GM21717 (cell line): ENCODE data around the gene GPR68.

Experiments
- ATAC-seq: cut with Tn5 transposase; IDR thresholded peaks from one replicate; pipeline ENCODE4 v1.9.1; 2021; ENCODE audit warnings: mild to moderate bottlenecking, moderate library complexity; ENCODE audit not compliant: unreplicated experiment

GPR68 gene, protein sequence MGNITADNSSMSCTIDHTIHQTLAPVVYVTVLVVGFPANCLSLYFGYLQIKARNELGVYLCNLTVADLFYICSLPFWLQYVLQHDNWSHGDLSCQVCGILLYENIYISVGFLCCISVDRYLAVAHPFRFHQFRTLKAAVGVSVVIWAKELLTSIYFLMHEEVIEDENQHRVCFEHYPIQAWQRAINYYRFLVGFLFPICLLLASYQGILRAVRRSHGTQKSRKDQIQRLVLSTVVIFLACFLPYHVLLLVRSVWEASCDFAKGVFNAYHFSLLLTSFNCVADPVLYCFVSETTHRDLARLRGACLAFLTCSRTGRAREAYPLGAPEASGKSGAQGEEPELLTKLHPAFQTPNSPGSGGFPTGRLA

DNA sequence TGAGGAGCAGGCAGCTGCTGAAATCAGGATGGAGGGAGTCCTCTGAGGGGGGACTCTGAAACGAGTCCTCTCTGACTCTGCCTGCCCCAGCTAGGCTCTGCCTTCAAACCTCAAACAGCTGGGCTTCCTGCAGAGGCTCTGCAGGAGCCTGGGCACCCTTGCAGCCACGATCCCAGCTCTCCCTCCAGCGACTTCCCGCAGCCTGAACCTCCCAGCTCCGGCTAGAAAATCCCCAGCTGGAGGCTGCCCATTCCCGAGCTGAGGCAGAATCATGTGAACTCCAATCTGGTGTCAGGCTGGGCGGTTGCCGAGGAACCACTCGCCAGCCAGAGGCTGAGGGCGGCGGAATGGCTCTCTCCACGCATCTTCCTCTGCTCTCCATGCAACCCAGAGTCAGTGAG, at the start of gene GPR68:
Gene GPR68 (minus strand): TSS at position 204 of the 401 bp plus-strand sequence. CDS start 9,654 bp downstream, outside the sequence.
- ATAC-seq: no peak

DNA sequence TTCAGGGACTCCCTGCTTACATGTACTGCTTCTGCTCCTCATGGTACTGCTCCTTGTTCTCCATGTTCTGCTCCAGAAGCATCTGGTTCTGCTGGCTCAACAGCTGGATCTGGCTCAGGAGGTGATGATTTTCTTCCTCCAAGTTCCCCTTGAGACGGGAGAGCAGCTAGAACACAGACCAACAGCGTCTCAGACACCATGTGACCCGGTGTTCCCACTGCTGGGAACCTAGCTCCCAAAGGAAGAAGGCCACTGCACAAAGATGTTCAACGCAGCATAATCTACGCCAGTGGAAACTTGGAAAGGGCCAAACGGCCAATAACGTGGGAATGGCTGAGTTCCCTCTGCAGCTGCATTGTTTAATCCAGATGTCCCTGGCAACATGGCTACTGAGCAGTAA, 49.6 kb upstream of the GPR68 start:
- ATAC-seq: no peak

DNA sequence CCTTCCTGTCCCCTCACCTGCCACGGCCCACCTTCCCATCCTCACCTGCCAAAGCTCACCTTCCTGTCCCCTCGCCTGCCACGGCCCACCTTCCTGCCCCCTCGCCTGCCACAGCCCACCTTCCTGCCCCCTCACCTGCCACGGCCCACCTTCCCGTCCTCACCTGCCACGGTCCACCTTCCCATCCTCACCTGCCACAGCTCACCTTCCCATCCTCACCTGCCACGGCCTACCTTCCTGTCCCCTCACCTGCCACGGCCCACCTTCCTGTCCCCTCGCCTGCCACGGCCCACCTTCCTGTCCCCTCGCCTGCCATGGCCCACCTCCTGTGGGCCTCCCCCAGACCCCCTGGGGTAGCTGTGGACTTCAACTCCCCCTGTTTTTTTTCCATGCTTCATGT, 48.8 kb upstream of the GPR68 start:
- no peak for ATAC-seq

DNA sequence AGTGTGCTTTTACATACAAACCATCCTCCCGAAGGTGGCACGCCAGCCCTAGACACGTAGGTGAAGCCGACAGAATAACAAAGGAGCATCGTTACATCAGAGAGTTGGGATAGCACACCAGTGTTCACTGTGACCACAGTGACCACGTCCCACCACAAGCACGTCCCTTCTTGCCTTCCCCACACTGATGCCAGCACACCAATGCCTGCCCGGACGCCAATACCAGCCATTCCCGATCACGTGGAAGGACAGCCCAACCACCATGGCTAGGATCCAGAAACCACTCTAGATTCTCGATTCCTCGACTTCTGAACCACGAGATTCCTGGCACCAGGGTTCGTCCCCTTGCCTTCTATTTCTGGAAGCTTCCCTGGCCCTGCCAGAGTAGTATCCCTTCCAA, 48.0 kb upstream of the GPR68 start:
- ATAC-seq: no peak

DNA sequence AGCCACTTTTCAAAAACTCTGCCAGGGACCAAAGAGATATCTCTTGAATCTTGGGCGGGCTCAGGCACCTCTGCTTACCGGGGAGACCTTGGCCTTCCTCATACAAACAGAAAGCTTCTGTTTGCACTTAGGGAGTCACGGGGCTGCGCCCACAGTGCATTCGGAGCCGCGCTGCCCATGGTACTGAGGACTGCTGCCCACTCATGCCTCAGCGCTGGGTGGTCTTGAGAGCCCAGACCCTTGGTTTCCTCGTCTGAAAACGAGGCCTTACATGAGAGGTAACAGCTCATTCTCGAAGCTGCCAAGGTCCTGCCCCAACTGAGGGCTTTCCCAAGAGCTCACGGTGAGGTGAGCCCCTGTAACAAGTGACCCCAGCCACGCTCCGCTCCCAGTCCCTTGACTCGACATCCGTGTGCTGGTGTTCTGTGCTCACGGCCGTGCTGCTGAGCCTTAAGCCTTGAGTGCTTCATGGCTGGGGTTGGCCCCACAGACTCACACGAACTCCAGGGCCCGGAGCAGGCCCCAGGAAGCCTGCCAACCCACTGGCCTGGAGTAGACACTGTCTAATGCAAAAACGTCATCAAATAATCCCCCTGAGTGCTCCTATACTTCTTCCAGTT, 47.4 kb upstream of the GPR68 start:
- ATAC-seq: no peak

DNA sequence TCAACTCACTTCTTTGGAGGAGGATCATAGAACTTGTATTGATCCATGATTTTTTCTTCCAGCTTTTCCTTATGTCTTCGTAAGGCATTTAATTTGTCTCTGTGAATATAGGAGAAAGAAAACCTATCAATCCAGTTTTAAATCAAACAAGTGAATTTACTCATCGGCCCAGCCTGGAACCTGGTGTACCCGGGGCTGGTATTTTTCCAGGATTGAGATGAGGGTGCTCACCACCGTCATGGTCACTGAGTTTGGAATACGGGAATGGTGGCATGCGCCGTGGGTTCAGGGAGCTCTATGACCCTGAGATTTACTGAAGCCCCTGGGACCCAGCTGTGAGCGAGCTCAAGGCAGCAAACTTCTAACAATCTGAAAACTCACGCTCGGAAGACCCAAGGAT, 46.5 kb upstream of the GPR68 start:
- no peak for ATAC-seq

DNA sequence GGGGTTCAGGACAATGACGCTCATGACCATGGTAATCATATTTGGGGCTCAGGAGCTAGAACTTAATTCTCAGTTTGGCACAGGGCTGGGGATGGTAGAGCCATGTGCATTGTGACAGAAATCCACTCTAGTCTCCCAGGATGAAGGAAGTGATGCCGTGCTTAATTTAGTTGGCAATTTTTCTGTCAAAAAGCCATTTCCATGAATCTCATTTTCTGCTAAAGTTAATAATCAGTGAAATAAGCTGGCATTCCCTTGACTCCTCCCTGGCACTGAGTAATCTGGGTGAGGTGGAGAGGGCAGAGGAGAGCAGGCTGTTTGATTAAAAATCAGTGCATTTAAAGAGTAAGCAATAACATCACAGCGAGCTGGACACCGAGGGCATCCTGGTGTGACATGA, 45.0 kb upstream of the GPR68 start:
- no peak for ATAC-seq

DNA sequence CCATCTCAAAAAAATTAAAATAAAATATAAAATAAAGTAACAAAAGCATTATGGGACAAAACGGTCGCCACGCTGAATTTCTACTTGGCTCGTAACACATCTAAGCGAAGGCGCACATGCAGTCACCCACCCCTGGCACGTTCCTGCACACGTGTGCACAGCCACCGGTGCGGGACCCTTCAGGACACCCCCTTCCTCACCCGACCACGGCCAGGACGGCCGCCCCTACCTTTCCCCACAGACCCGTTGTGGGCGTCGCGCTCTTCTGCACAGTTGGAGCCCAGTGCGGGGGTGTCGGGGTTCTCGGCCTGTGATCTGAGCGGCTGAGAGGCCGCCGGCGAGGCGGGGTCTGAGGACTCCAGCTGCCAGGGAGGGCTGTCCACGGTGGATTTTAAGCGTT, 44.4 kb upstream of the GPR68 start:
- ATAC-seq: no peak

DNA sequence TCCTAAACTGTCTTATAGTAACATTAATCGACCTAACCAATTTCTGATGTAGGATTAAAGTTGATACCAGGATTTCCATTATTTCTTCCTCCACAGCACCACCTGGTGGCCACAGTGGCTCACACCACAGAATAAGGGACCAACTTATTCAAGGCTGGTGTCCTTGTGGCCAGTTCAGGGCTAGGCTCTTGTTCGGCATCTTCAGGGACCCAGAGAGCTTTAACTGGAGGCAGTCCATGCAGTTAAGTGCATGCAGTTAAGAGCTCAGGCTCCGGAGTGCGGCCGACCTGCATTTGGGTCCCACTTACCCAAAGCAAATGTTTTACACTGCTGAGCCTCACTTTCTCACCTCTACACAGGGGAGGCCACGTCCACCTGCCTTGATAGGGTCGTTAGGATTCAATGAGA, 42.0 kb upstream of the GPR68 start:
- no peak for ATAC-seq

DNA sequence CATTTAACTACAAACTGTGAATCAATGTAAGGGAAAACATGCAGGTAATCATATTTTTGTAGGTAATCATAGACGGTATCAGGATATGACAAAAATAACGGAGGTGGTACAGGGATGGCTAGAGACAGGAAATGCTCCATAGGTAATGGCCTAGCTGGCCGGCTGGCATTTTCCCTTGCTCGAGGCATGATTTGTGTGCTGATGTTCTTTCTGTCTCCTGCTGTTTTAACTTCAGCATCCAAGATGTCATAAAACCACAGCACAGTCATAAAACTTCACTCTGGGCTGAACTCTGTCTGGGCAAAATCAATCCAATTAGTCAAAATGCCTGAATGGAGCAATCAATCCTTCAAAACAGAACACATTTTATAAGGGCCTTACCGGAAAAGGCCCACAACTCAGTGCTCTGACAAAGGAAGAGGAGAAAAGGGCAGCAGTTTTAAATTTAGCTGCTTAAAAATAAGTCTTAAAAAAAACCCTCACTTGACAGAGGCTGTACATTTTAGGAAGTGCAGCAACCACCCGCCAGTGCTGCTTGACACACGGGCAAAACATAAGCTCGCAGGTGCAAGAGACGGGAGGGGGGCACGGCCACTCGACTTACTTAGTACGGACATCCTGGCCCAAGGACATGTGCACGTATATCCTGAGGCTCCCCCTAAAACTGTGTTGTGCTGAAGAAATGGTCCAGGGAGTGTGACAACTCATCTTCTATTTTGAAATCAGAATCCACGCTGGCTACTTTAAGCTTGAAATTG, 40.5 kb upstream of the GPR68 start:
- no peak for ATAC-seq

DNA sequence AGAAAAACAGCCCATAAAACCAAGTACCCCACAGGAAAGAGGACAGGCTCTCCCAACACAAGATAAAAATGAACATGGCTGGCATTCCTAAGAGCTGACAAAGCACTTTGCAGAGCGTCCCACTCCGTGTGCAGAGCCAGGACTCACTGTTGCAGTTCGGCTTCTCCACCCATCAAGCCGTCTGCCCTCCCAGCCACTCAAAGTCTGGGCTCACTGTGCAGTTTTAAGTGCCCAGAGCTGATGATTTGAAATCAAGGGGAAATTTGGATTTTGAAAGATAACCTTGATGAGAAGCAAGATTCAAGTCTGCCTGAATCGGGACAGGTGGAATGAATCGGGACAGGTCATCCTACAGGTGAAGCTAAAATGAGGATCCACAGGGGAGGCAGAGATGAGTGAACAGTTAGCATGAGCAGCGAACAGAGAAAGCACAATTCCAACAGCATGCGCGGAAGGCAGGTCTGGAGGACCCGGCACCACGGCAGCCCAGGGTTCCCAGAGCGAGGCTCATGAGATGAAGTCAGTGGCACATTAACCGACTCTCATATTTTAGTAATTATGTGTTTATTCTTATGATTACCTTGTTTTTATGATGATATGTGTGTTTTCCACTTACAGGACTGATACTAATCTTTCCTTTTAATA, 39.8 kb upstream of the GPR68 start:
- no peak for ATAC-seq

DNA sequence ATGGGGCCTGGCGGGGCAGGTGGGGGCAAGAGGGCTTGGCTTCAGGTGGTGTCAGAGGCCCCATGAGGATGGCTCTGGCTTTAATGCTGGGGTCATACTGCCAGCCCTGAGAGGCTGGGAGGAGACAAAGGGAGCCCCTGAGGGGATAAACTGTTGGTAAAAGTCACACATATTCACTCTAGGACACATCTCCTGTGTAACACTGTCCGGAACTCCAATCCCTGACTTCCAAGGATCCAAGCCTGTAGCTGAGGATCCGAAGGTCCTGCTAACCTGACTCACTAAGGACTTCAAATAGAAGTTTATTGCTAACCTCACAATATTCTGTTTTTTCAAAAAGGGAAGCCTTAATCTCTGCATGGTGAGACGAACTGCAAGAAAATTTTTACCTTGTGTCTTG, 39.2 kb upstream of the GPR68 start:
- no peak for ATAC-seq

DNA sequence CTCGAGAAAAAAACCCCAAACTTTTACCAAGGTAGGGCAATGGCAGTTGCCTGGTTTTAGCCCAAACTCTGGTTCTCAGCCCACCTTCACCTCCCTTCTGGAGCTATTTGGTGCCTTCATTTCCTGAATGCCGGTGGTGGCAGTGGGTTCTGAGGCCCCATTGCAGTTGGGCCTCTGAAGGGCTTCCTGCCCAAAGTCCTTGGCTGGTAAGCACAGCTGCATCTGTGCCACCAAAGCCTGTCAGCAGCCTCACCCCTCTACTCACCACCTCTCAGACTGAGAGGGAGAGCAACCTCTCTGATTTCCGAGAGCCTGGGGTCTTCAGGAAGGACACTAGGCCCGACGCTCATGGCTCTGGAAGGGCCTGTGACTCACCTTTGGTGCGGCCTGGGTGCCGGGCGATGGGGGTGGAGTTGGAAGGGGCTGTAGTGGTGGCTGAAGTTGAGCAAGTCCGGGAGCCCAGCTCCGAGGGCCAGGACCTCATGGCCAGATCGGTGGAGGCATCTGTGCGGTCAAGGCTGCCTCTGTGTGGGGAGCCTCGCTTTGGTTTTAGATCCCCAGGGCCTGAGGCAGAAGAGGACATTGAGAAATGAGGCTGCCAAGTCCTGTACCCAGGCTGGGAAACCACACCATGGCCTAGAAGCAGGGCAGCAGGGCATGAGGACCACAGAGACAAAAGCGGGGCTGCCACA, 38.6 kb upstream of the GPR68 start:
- no peak for ATAC-seq

DNA sequence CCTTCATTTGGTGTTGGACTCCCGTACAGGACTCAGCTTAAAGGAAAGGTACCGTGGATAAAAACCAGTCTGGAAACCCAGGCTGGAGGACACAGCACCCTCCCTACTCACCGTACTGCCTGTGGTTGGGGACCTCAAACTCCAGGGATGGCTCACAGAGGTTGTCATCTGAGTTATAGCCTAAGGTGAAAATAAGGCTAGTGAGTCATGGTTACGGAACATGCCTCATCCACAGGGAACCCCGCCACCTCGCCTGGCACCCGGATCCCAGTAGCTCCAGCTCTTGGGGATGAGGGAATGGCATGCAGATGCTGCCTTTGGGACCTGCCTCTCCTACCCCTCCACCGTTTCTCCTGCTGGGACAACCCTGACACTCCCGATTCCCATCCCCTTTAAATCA, 36.8 kb upstream of the GPR68 start:
- ATAC-seq: no peak

DNA sequence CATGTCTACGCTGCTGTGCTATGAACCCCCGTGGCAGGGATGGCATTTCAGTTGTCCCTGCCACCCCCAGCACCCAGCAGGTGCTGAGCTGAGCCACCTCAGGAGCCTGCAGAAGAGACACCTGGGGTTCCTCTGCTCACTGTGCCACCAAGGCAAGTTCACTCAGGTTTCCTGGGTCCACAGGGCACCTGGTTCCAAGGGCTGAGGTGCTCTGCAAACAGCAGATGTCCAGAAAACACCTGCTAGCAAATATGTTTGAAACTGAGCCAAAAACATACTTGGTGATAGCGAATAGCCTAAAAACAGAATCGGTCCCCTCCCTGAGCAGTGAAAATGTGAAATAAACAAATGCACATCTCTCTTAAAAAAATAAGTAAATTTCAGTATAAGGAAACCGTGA, 35.6 kb upstream of the GPR68 start:
- no peak for ATAC-seq

DNA sequence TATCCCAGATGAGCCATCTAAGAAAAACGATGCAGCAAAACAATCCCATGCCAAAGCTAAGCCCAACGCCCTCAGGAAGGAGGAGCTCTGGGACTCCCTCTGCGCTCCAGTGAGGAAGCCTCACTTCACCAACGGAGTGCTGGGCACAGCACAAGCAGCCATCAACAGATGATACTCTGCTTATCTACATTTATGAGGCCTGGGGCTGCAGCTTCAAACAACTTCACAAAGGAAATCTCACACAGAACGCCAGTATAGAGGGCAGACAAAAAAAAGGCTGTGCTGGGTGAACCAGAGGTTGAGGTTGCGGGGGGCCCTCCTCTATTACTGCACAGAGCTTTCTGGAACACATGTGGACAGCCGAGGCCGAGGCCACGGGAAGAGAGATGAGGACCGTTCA, 34.9 kb upstream of the GPR68 start:
- no peak for ATAC-seq

DNA sequence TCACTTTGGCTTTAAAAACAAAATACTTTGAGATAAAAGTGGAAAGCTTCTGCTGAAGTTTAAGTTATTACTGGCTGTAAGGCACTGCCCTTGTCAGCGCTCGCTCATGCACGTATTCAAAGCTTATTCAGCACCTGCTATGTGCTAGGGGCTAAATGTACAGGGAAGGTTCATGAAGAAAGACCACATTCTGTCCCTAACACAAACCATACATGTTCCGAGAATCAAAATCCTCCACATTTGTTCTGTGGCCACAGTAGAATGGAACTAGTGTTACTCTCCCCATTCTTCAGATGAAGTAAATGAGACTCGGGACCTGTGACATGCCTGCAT, 33.8 kb upstream of the GPR68 start:
- ATAC-seq: no peak

DNA sequence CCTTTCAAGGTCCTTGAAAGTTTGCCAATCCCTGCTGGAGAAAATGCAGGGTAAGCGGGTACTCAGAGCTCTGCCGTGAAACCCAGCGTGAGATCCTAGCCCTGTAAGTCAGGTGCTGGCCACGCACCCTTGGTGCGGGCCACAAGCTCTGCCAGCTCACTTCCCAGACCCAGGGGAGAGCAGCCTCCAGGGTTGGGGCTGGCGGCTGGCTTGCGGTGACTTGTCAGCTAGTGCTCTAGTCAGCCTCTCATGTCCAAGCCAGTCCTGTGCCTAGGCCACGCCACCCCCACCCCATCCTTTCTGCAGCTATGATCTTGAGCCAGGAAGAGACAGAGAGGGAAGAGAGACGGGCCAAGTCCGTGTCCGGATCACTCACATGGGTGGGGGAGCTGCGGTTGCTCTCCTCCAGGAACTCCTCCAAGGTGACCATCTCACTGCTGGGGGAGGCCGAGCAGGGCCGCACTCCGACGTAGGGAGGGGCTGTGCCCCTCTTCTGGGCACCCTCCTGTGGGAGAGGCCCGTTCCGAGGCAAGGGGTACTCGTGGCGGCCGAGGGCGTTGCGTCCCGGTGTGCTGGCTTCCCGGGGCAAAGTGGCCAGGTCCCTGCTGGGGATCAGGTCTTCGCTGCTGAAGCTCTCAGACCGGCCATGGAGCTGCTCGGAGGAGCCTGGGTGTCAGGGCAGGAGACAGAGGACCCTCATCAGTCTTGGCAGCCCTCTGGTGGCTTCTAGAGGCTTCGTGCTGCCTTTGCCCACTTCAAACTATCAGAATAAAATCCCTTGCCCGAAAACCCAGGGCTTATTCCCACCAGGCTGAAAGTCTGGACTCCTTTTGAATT, 33.3 kb upstream of the GPR68 start:
- no peak for ATAC-seq

DNA sequence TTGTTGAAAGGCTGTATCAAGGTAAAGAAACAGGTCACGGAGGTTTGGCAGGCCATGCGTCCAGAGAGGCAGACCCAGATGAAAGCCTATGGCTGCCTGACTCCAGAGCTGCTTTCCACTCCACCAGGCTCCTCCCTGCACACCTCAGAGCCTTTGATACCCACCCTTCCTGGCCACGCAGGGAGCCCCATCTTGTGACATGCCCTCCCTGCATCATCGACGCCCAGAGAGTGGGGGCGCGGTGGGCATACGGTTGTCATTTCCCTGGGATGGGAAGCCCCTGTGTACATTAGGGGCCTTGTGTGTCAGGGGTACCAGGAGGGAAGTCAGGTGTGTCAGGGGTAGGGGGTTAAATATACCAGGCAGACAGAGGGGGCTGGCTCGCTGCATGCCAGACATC, 30.3 kb upstream of the GPR68 start:
- no peak for ATAC-seq

DNA sequence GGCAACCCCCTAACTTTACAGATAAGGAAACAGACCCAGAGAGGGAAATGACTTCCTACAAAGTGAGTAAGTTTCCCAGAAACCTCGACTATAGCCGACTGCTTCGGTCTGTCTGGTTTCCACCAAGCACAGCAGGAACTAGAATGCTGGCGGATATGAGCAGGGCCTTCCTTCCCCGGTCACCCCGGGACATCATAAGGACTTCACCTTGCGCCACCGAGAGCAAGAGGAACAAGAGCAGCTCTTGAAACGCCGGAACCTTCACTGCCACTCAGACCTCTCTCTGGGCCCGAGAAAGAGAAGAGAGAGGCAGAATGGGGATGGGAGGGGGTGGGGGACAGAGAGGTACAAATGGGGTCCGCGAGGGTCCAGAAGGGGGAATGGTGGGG, 29.4 kb upstream of the GPR68 start:
- ATAC-seq: no peak
